ENCODE results near the gene FARS2.

FARS2 gene

GRCh38 chr6:5457041-5457440, 195.7 kb downstream of the FARS2 start:
- TF ChIP-seq CTCF (IDR thresholded peaks at IDR 0.05; ENCODE audit: borderline replicate concordance, insufficient read depth, low read depth, low read length) = no peak
- H3K4me3 ChIP-seq (ENCODE audit: low read depth, low read length) = no peak overlapping the region

GRCh38 chr6:5457983-5458683, 196.8 kb downstream of the FARS2 start:
- no peak for TF ChIP-seq CTCF (IDR thresholded peaks at IDR 0.05; ENCODE audit: borderline replicate concordance, insufficient read depth, low read depth, low read length)
- no peak overlapping the region for H3K4me3 ChIP-seq (ENCODE audit: low read depth, low read length)

GRCh38 chr6:5459346-5459745, 198.0 kb downstream of the FARS2 start:
- TF ChIP-seq CTCF (IDR thresholded peaks at IDR 0.05; ENCODE audit: borderline replicate concordance, insufficient read depth, low read depth, low read length) = no peak
- H3K4me3 ChIP-seq (ENCODE audit: low read depth, low read length) = no peak overlapping the region

- no peak overlapping the region for H3K4me3 ChIP-seq (ENCODE audit: low read depth, low read length)
These were observed 200.1 kb downstream of the FARS2 start for GRCh38 chr6:5461365-5461764.

GRCh38 chr6:5462856-5463255, 201.5 kb downstream of the FARS2 start:
- no peak overlapping the region for H3K4me3 ChIP-seq (ENCODE audit: low read depth, low read length)
- no peak for TF ChIP-seq CTCF (IDR thresholded peaks at IDR 0.05; ENCODE audit: borderline replicate concordance, insufficient read depth, low read depth, low read length)

More at GRCh38 chr6:5461365-5461764, 200.1 kb downstream of the FARS2 start:
- no peak for TF ChIP-seq CTCF (IDR thresholded peaks at IDR 0.05; ENCODE audit: borderline replicate concordance, insufficient read depth, low read depth, low read length)

GRCh38 chr6:5463690-5464089, 202.4 kb downstream of the FARS2 start:
- no peak for TF ChIP-seq CTCF (IDR thresholded peaks at IDR 0.05; ENCODE audit: borderline replicate concordance, insufficient read depth, low read depth, low read length)
- no peak overlapping the region for H3K4me3 ChIP-seq (ENCODE audit: low read depth, low read length)

GRCh38 chr6:5464099-5464885, 203.0 kb downstream of the FARS2 start:
- no peak for TF ChIP-seq CTCF (IDR thresholded peaks at IDR 0.05; ENCODE audit: borderline replicate concordance, insufficient read depth, low read depth, low read length)
- H3K4me3 ChIP-seq (ENCODE audit: low read depth, low read length) = no peak overlapping the region
